H1 (cell line): ENCODE data around the gene C9orf50. TPM values are rescaled to one million over a fixed set of nuclear protein-coding genes. Genes with fewer than 3 reads are reported as not detected.

Experiments
- CTCF ChIA-PET: fragments of 300-600 bp; sonication (Branson Sonifier 250); formaldehyde crosslinking; loops from one replicate; lab custom pipeline; 2021; ENCODE audit not compliant: partially characterized antibody; lab: Charles Lee
- POLR2A ChIA-PET: fragments of 300-600 bp; sonication (Branson Sonifier 250); formaldehyde crosslinking; loops from one replicate; lab custom pipeline; 2021; ENCODE audit warnings: inconsistent platforms; ENCODE audit not compliant: partially characterized antibody; lab: Charles Lee
- DNase-seq, 2 experiments: peaks; one replicate each; pipeline versions ENCODE4 v3.0.0 to v3.0.0-alpha.2; 2010 to 2022; ENCODE audit warnings: low spot score in 2 of 2, low read depth in 1 of 2, mixed read lengths in 1 of 2
- FAIRE-seq: peaks from 2 replicates; lab custom pipeline; 2011; peaks lifted over from hg19 to GRCh38; lab: Jason Lieb, UNC
- H2AFZ ChIP-seq: 2 replicates; pipeline ENCODE4 v1.8.1; 2012; ENCODE audit warnings: low read length, inconsistent platforms
- H2AK5ac ChIP-seq: 2 replicates; pipeline ENCODE4 v1.6.1; 2013; ENCODE audit warnings: low read depth, low read length
- H2BK120ac ChIP-seq: replicated peaks from 2 replicates; pipeline ENCODE3; 2013; ENCODE audit warnings: low read depth, low read length, inconsistent platforms
- H2BK12ac ChIP-seq: 2 replicates; pipeline ENCODE4 v1.6.1; 2013; ENCODE audit warnings: low read depth, low read length
- H2BK15ac ChIP-seq: 2 replicates; pipeline ENCODE4 v1.6.1; 2013; ENCODE audit warnings: low read length
- H2BK20ac ChIP-seq: 2 replicates; pipeline ENCODE4 v1.6.1; 2013; ENCODE audit warnings: low read length
- H2BK5ac ChIP-seq: 2 replicates; pipeline ENCODE4 v1.6.1; 2013; ENCODE audit warnings: low read depth, low read length
- H3K14ac ChIP-seq: 2 replicates; pipeline ENCODE4 v1.6.1; 2013; ENCODE audit warnings: inconsistent platforms; ENCODE audit not compliant: insufficient read length
- H3K18ac ChIP-seq: 2 replicates; pipeline ENCODE4 v1.6.1; 2013; ENCODE audit warnings: low read length; ENCODE audit errors: extremely low read depth
- H3K23ac ChIP-seq: 2 replicates; pipeline ENCODE4 v1.6.1; 2013; ENCODE audit warnings: inconsistent platforms; ENCODE audit not compliant: insufficient read length
- H3K23me2 ChIP-seq: 2 replicates; pipeline ENCODE4 v1.6.1; 2013; ENCODE audit warnings: low read depth, low read length
- H3K27ac ChIP-seq: 2 replicates; pipeline ENCODE4 v1.6.1; 2011; ENCODE audit warnings: low read depth, low read length, inconsistent platforms
- H3K27me3 ChIP-seq, 4 experiments: replicated peaks in 1 of 4; 1 replicate in 1 of 4; 2 replicates in 3 of 4; pipeline versions ENCODE4 v1.6.1 to v1.8.1; 2011 to 2013; ENCODE audit warnings: low read length in 3 of 4, mild to moderate bottlenecking in 3 of 4, inconsistent platforms in 2 of 4, mixed read lengths in 2 of 4, moderate library complexity in 1 of 4; ENCODE audit not compliant: control insufficient read depth in 3 of 4, insufficient read depth in 3 of 4; ENCODE audit errors: extremely low read depth in 1 of 4
- H3K36me3 ChIP-seq, 4 experiments: 2 replicates each; pipeline versions ENCODE4 v1.6.1 to v1.8.1; 2011 to 2013; ENCODE audit warnings: mild to moderate bottlenecking in 4 of 4, low read length in 3 of 4, moderate library complexity in 2 of 4, control low read depth in 1 of 4, inconsistent platforms in 1 of 4; ENCODE audit not compliant: insufficient read depth in 4 of 4, control insufficient read depth in 2 of 4
- H3K4ac ChIP-seq: replicated peaks from 2 replicates; pipeline ENCODE3; 2013; ENCODE audit warnings: low read length, low read depth, mixed read lengths, inconsistent platforms; ENCODE audit not compliant: insufficient read length
- H3K4me1 ChIP-seq, 4 experiments: replicated peaks in 1 of 4; 1 replicate in 1 of 4; 2 replicates in 3 of 4; pipeline versions ENCODE4 v1.6.1 to v1.8.1; 2011 to 2013; ENCODE audit warnings: low read length in 3 of 4, inconsistent platforms in 2 of 4, mixed read lengths in 1 of 4; ENCODE audit not compliant: insufficient read depth in 4 of 4, control insufficient read depth in 3 of 4
- H3K4me2 ChIP-seq, 2 experiments: 2 replicates each; pipeline versions ENCODE4 v1.6.1 to v1.8.1; 2011 to 2013; ENCODE audit warnings: low read depth in 2 of 2, low read length in 2 of 2, control low read depth in 1 of 2, inconsistent platforms in 1 of 2, mild to moderate bottlenecking in 1 of 2; ENCODE audit not compliant: insufficient read depth in 1 of 2
- H3K4me3 ChIP-seq, 4 experiments: fragments of 200-600, 300-600 bp in 1 of 4; sonication (generic), shearing (Covaris generic), sonication (Bioruptor Twin) in 1 of 4; 2 replicates each; pipeline versions ENCODE4 v1.5.1 to v1.8.1; 2011 to 2016; ENCODE audit warnings: low read length in 4 of 4, low read depth in 3 of 4, control low read depth in 2 of 4, inconsistent platforms in 2 of 4, mild to moderate bottlenecking in 2 of 4, mixed read lengths in 1 of 4, moderate library complexity in 1 of 4; ENCODE audit not compliant: insufficient read depth in 2 of 4; ENCODE audit errors: extremely low read depth in 1 of 4
- H3K56ac ChIP-seq: replicated peaks from 2 replicates; pipeline ENCODE3; 2013; ENCODE audit warnings: low read depth, mild to moderate bottlenecking, mixed read lengths, low read length, inconsistent platforms; ENCODE audit not compliant: insufficient read length
- H3K79me1 ChIP-seq: 2 replicates; pipeline ENCODE4 v1.6.1; 2013; ENCODE audit warnings: low read depth, low read length, control low read depth
- H3K79me2 ChIP-seq, 2 experiments: 2 replicates each; pipeline versions ENCODE4 v1.6.1 to v1.8.1; 2012 to 2013; ENCODE audit warnings: low read length in 2 of 2, mild to moderate bottlenecking in 2 of 2, inconsistent platforms in 1 of 2; ENCODE audit not compliant: insufficient read depth in 2 of 2, control insufficient read depth in 1 of 2
- H3K9ac ChIP-seq, 4 experiments: replicated peaks in 1 of 4; 1 replicate in 1 of 4; 2 replicates in 3 of 4; pipeline versions ENCODE4 v1.6.1 to v1.8.1; 2011 to 2013; ENCODE audit warnings: low read depth in 3 of 4, low read length in 3 of 4, control low read depth in 2 of 4, mild to moderate bottlenecking in 2 of 4, moderate library complexity in 2 of 4, inconsistent platforms in 1 of 4; ENCODE audit errors: extremely low read depth in 1 of 4
- H3K9me3 ChIP-seq, 2 experiments: 2 replicates each; pipeline versions ENCODE4 v1.6.1 to v1.8.1; 2012 to 2013; ENCODE audit warnings: mild to moderate bottlenecking in 2 of 2, moderate library complexity in 2 of 2, control low read depth in 1 of 2, inconsistent platforms in 1 of 2, low read depth in 1 of 2, low read length in 1 of 2, mixed read lengths in 1 of 2; ENCODE audit not compliant: insufficient read depth in 2 of 2
- H4K20me1 ChIP-seq, 2 experiments: replicated peaks in 1 of 2; 2 replicates each; pipeline versions ENCODE3 to v1.8.1; 2011 to 2013; ENCODE audit warnings: inconsistent platforms in 2 of 2, low read length in 2 of 2, mild to moderate bottlenecking in 1 of 2; ENCODE audit not compliant: insufficient read depth in 2 of 2, control insufficient read depth in 1 of 2
- H4K5ac ChIP-seq: 2 replicates; pipeline ENCODE4 v1.6.1; 2013; ENCODE audit warnings: low read length, low read depth, mixed read lengths, inconsistent platforms; ENCODE audit not compliant: insufficient read length
- H4K8ac ChIP-seq: 2 replicates; pipeline ENCODE4 v1.8.0; 2013; ENCODE audit warnings: mild to moderate bottlenecking, moderate library complexity, low read length, inconsistent platforms; ENCODE audit not compliant: insufficient read depth; ENCODE audit errors: extremely low read depth
- H4K91ac ChIP-seq: replicated peaks from 2 replicates; pipeline ENCODE3; 2013; ENCODE audit warnings: low read length, mixed read lengths, inconsistent platforms; ENCODE audit not compliant: insufficient read length
- CBX8 ChIP-seq: fragments of 300-800, 300-1000 bp; sonication (generic); IDR thresholded peaks from 2 replicates; pipeline ENCODE4 v1.7.1; 2016; ENCODE audit warnings: low read depth, low read length, borderline replicate concordance
- CHD1 ChIP-seq: IDR thresholded peaks from 2 replicates; pipeline ENCODE4 v1.6.1; 2012; ENCODE audit warnings: low read depth, low read length, improper control_type of control experiment
- JUND ChIP-seq: IDR thresholded peaks from 2 replicates; pipeline ENCODE4 v1.6.1; 2011; ENCODE audit warnings: mild to moderate bottlenecking, improper control_type of control experiment, low read length
- KDM1A ChIP-seq: fragments of 200-600, 300-600 bp; sonication (generic); IDR thresholded peaks from 2 replicates; pipeline ENCODE4 v1.7.1; 2016; ENCODE audit warnings: mild to moderate bottlenecking, low read length, borderline replicate concordance
- NANOG ChIP-seq: IDR thresholded peaks from 2 replicates; pipeline ENCODE4 v1.6.1; 2011; ENCODE audit warnings: low read length, low read depth, mild to moderate bottlenecking, inconsistent platforms; ENCODE audit not compliant: insufficient read depth, poor library complexity, severe bottlenecking
- SIRT6 ChIP-seq: IDR thresholded peaks from one replicate; pipeline ENCODE4 v1.7.1; 2012; ENCODE audit warnings: low read length, inconsistent platforms
- SIX5 ChIP-seq: IDR thresholded peaks from 2 replicates; pipeline ENCODE4 v1.6.1; 2011; ENCODE audit warnings: mild to moderate bottlenecking, low read depth, low read length
- SP2 ChIP-seq: IDR thresholded peaks from 2 replicates; pipeline ENCODE4 v1.6.1; 2012; ENCODE audit warnings: mild to moderate bottlenecking, low read length, inconsistent platforms
- SP4 ChIP-seq: IDR thresholded peaks from 2 replicates; pipeline ENCODE4 v1.6.1; 2012; ENCODE audit warnings: low read length, inconsistent platforms
- ZNF274 ChIP-seq: IDR thresholded peaks from 2 replicates; pipeline ENCODE4 v1.7.0; 2012; ENCODE audit warnings: low read length, borderline replicate concordance; ENCODE audit errors: extremely low read depth
- WGBS, 2 experiments: shearing (Covaris generic) in 1 of 2; methylation state at CpG; one replicate each; pipeline versions ENCODE4 v1.1.6 to v1.1.7; 2013 to 2015; ENCODE audit warnings: low lambda C conversion rate in 2 of 2, mixed read lengths in 2 of 2, inconsistent platforms in 1 of 2, low coverage in 1 of 2, missing lambda C conversion rate in 1 of 2; ENCODE audit not compliant: insufficient replicate concordance in 2 of 2, insufficient coverage in 1 of 2, insufficient read length in 1 of 2; ENCODE audit errors: extremely low coverage in 1 of 2, missing lambda C conversion rate in 1 of 2; 5-methylcytosine and 5-hydroxymethylcytosine counted together
- polyA plus RNA-seq, 7 experiments: library from polyadenylated mRNA; depleted of rRNA in 3 of 7; stranded (reverse) in 5 of 7; unstranded in 2 of 7; fragments of >200 nt in 5 of 7; fragments of 200-250 nt in 2 of 7; gene quantifications; 1 replicate in 5 of 7; 2 replicates in 1 of 7; 4 replicates in 1 of 7; pipeline versions ENCODE4 v1.2.1 to v1.2.3, GENCODE V29; 2011 to 2013; ENCODE audit warnings: missing spikeins in 2 of 7, mixed read lengths in 2 of 7
- total RNA-seq: library from RNA; stranded (reverse); fragmentation: NEBNext Ultra II Directional; extraction: Animal tissue kit (Norgen Biotek cat#: 25700); gene quantifications from 2 replicates; pipeline ENCODE4 v1.2.1, GENCODE V29; 2021

C9orf50 gene
- total and polyA plus RNA-seq, 2 of the 8 experiments (the other 6 are each of a cell fraction or from before 2014, with no cell fraction given) = not detected

DNA sequence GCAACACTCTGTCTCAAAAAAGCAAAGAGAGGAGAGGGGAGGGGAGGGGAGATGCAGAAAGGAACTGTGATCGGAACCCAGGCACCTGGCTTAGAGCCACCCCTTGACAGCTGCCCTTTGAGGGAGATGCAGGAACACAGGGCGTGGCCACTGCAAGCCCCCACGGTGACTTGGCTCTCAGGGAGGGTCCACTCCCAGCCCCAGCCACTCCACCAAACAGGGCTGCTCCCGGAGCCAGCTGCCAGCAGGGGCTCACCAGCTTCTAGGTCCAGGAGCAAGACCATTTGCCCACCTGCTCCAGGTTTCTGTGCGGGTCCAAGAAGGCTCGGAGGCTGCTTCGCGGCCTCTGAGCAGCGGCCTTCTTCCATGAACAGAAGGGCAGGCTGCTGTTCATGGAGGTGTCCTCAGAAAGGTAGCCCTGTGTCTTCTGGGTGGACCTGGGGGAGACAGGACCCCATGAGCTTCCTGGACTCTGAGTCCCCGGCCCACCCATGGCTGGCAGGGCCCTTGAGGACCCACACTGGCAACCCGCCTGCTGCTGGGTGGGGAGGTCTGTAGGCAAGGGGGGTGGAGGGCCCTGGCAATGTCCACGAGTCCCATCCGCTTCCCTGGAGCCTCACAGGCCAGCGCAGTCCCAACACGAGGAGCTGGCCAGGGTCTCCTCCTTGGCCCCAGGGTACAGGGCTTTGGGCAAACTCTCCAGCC is 7.9 kb downstream of the C9orf50 start:
- Histone ChIP-seq H3K4me3 (no peak overlapping the region), H3K27ac (no peak overlapping the region), H3K4ac (peak overlapping the region; percentile 69), H3K23me2 (peaks cover 8% of the 10 kb centered on the region; the same call in 1 of the 2 replicates), H3K14ac (no peak overlapping the region), H4K91ac (no peak overlapping the region), H3K9ac (no peak overlapping the region), H3K4me1 (peaks cover 0 to 18% (median 8%) of the 10 kb centered on the region in 4 experiments; a peak in 6 of 7 replicates), H4K20me1 (no peaks in the 10 kb centered on the region), H3K23ac (no peak overlapping the region), H3K27me3 (peaks cover 0 to 7% (median 5%) of the 10 kb centered on the region in 4 experiments; a peak in 5 of 7 replicates), H3K18ac (no peak overlapping the region), H4K5ac (no peak overlapping the region), H2BK5ac (no peak overlapping the region; the same call in 1 of the 2 replicates), H2AK5ac (no peak overlapping the region; the same call in 1 of the 2 replicates), H3K79me2 (no peaks in the 10 kb centered on the region), H4K8ac (no peak overlapping the region), H3K36me3 (no peaks in the 10 kb centered on the region), H3K9me3 (no peaks in the 10 kb centered on the region), H2AFZ (no peak overlapping the region), H3K4me2 (no peak overlapping the region), H3K56ac (no peak overlapping the region), H2BK120ac (no peak overlapping the region), H2BK20ac (no peak overlapping the region), H3K79me1 (no peaks in the 10 kb centered on the region), H2BK12ac (no peak overlapping the region), H2BK15ac (0 out of 2 replicates have a peak overlapping the region, but pooled peaks have one; percentile 61)
- ChIA-PET CTCF (interaction anchor here (0.7 to 6.2 kb wide), 19 partner anchors 9 to 494 kb away, joined by 3 to 71 read pairs (median 3); partner anchors contain the start of genes C9orf50 and NTMT1), POLR2A (interaction anchor here (0.6 to 1.0 kb wide), 2 partner anchors 414 to 435 kb away, joined by 3 read pairs; partner anchors contain the start of gene IER5L)
- DNase-seq (no peak), FAIRE-seq (no peak)
- WGBS, 2 experiments = 92% methylated on average over 14 of the region's 15 CpGs; no CpG with 5 or more reads in 1 of the 2 experiments
- TF ChIP-seq JUND (no peak), SIX5 (no peak), ZNF274 (no peak), SIRT6 (no peak), CHD1 (no peak), SP4 (no peak), NANOG (no peak), KDM1A (no peak), SP2 (no peak), CBX8 (no peak)
